ENCODE data around the gene ULK4. TPM values are rescaled to one million over a fixed set of nuclear protein-coding genes. Genes with fewer than 3 reads are reported as not detected.

Gene ULK4
- 8.1 and 22.0 TPM in 2 replicates for total RNA-seq

DNA sequence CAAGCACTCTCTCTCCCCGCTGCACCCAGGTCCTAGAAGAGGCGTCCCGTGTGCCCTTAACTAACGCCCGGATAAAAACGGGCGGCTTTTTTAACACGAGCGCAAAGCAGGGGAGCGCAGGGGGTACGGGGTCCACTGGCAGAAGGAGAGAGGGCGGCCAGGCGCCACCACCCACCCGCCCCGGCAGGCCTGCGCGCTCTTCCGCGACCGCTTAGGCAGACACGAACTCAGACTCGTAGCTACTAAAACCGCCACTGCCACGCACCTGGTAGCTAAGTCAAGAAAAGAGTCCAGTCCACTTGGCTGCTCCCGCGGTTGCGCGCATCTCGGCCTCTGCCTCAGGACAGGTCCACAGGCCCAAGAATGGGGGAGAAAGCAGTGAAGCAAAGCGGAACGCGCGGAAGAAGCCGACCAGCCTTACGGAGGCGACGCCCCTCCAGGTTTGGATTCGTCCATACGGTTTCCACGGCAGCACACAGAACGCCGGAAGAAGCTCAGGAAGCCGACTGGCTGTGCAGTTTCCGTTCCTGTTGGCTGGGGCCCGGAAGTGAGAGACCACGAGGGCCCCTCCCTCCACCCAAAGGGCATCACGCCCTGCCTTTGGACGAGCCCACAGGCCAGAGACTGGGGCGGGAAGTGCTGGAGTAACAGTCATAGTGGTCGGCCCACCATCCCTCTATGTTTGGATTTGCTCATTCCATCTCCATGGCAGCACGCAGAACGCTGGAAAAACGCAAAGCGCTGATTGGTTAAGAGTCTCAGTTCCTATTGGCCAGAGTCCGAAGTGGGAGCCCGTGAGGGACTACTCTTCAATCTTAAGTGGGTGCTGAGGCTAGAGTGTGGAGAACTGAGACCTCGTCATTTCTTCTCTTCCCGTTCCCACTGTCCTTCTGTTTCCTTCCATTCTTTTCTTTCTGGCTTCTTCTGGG lies at the start of gene ULK4:
ULK4 (minus strand) TSS at position 353 of the 929 bp plus-strand sequence. CDS start 7,344 bp downstream, outside the sequence.
- peak within 1 kb of the TSS; percentile 92 for H3K4me3 ChIP-seq (ENCODE audit: low read depth, low read length)
- TF ChIP-seq, protein P1, sequence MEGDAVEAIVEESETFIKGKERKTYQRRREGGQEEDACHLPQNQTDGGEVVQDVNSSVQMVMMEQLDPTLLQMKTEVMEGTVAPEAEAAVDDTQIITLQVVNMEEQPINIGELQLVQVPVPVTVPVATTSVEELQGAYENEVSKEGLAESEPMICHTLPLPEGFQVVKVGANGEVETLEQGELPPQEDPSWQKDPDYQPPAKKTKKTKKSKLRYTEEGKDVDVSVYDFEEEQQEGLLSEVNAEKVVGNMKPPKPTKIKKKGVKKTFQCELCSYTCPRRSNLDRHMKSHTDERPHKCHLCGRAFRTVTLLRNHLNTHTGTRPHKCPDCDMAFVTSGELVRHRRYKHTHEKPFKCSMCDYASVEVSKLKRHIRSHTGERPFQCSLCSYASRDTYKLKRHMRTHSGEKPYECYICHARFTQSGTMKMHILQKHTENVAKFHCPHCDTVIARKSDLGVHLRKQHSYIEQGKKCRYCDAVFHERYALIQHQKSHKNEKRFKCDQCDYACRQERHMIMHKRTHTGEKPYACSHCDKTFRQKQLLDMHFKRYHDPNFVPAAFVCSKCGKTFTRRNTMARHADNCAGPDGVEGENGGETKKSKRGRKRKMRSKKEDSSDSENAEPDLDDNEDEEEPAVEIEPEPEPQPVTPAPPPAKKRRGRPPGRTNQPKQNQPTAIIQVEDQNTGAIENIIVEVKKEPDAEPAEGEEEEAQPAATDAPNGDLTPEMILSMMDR (IDR thresholded peaks at IDR 0.05; ENCODE audit: insufficient read depth, low read depth, low read length), result no peak
- peak; percentile 100 for DNase-seq (ENCODE audit: low read depth)

DNA sequence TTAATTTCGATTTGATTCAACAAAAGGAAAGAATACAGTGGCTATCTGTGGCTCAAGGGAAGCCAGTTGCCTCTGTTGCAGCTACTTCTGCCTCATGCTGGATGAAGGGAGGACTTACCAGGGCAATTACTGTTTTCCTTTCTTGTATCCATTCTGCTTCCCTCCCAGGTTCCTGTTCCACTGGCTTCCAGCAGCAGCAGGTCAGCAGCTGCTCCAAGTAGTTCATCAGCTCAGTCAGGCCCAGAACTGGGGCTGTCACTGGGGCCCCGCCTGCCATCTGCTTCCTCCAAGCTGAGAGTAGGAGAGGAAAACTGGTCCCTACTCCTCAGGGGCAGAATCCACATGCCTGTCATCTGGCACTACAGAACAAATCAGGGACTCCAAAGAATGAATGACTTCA lies 48.6 kb upstream of the ULK4 start:
- DNase-seq (ENCODE audit: low read depth), result no peak
- H3K4me3 ChIP-seq (ENCODE audit: low read depth, low read length), result no peak overlapping the region
- TF ChIP-seq, protein P1 (IDR thresholded peaks at IDR 0.05; ENCODE audit: insufficient read depth, low read depth, low read length), result no peak

DNA sequence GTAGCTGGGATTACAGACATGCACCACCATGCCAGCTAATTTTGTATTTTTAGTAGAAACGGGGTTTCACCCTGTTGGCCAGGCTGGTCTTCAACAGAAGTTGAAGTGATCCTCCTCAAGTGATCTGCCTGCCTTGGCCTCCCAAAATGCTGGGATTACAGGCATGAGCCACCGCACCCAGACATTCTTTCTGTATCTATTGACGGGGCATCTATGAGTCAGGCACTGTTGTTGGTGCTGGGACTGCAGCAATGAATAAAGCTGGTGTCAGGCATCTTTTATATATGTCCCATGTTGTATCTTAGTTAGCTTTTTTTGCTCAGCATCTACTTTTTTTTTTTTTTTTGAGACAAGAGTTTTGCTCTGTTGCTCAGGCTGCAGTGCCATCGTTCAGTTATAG lies 47.6 kb upstream of the ULK4 start:
- no peak for DNase-seq (ENCODE audit: low read depth)
- H3K4me3 ChIP-seq (ENCODE audit: low read depth, low read length), result no peak overlapping the region
- TF ChIP-seq, protein P1 (IDR thresholded peaks at IDR 0.05; ENCODE audit: insufficient read depth, low read depth, low read length), result no peak

DNA sequence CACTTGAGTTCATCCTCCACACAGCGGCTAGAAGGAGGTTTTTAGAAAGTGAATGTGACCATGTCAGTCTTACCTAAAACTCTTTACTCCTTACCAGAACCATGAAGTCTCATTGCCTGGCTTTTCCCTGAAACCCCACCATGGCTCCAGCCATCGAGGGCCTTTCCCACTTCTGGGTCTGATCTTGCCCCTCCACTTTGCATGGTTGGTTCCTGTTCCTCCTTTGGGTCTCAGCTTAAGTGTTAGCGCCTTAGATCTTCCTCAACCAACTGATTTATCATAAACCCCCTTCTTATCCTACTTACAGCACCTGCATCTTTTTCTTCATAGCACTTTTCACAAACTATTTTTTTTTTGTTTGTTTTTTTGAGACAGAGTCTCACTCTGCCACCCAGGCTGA lies 45.9 kb upstream of the ULK4 start:
- no peak overlapping the region for H3K4me3 ChIP-seq (ENCODE audit: low read depth, low read length)
- DNase-seq (ENCODE audit: low read depth), result no peak
- TF ChIP-seq, protein P1 (IDR thresholded peaks at IDR 0.05; ENCODE audit: insufficient read depth, low read depth, low read length), result no peak

DNA sequence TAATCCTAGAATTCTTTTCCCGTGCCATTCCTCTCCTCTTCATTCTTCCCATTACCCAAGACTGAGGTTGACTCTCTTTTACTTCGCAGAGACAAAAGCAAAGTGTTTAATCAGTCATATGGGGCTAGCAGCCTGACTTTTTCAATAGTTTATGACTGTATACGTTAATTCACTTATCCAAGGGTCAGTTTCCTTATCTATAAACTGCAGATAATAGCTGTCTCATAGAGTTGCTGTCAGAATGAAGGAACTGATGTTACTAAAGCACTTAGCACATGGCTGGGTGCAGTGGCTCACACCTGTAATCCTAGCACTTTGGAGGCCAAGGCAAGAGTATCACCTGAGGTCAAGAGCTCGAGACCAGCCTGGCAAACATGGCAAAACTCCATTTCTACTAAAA lies 43.5 kb upstream of the ULK4 start:
- TF ChIP-seq, protein P1 (IDR thresholded peaks at IDR 0.05; ENCODE audit: insufficient read depth, low read depth, low read length), result no peak
- no peak for DNase-seq (ENCODE audit: low read depth)
- H3K4me3 ChIP-seq (ENCODE audit: low read depth, low read length), result no peak overlapping the region

DNA sequence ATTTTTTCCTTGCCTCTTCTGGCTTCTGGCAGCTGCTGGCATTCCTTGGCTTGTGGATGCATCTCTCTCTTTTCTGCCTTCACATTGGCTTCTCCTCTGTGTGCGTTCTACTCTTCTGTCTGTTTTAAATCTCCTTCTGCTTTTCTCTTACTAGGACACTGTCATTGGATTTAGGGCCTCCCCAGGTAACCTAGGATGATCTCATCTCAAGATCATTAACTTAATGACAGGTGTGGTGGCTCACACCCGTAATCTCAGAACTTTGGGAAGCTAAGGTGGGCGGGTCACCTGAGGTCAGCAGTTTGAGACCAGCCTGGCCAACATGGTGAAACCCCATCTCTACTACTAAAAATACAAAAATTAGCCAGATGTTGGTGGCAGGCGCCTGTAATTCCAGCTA lies 40.9 kb upstream of the ULK4 start:
- H3K4me3 ChIP-seq (ENCODE audit: low read depth, low read length), result no peak overlapping the region
- DNase-seq (ENCODE audit: low read depth), result no peak
- TF ChIP-seq, protein P1 (IDR thresholded peaks at IDR 0.05; ENCODE audit: insufficient read depth, low read depth, low read length), result no peak

Measured in fibroblast of villous mesenchyme (primary cell).